HCT116 (cell line): ENCODE data around the gene NT5C2.

Experiments
- CEBPB ChIP-seq: IDR thresholded peaks from 2 replicates; pipeline ENCODE4 v1.6.1; 2012; ENCODE audit warnings: low read depth
- CTCF ChIP-seq, 3 experiments: fragments of 200-600 bp in 1 of 3; sonication (generic) in 1 of 3; IDR thresholded peaks in 2 of 3; conservative IDR thresholded peaks in 1 of 3; 2 replicates each; pipeline ENCODE4 v1.5.1; 2012 to 2017; ENCODE audit warnings: low read depth in 2 of 3, low read length in 2 of 3, antibody characterized with exemption in 1 of 3, borderline replicate concordance in 1 of 3, control low read depth in 1 of 3, mild to moderate bottlenecking in 1 of 3, mixed read lengths in 1 of 3, mixed run types in 1 of 3, moderate library complexity in 1 of 3; ENCODE audit not compliant: insufficient read depth in 1 of 3
- EZH2 ChIP-seq: fragments of 200-600 bp; sonication (generic); IDR thresholded peaks from 2 replicates; pipeline ENCODE4 v1.6.1; 2017; ENCODE audit warnings: antibody characterized with exemption, mixed run types
- YY1 ChIP-seq: IDR thresholded peaks from 2 replicates; pipeline ENCODE4 v1.6.1; 2011; ENCODE audit warnings: low read length, low read depth, moderate library complexity, mild to moderate bottlenecking; ENCODE audit not compliant: insufficient replicate concordance; ENCODE audit errors: extremely low read depth

GRCh38 chr10:103096130-103096529 lies 96.9 kb downstream of the NT5C2 start:
- TF ChIP-seq CTCF (IDR thresholded peaks at IDR 0.05 in 2 of 3, conservative IDR thresholded peaks at IDR 0.05 in 1 of 3; ENCODE audit: borderline replicate concordance in 1 of 3, insufficient read depth in 1 of 3, low read depth in 2 of 3, low read length in 2 of 3) (no peak), EZH2 (no peak), CEBPB (no peak), YY1 (no peak)
